Measurements from ENCODE around the gene TSPAN3. TPM values are rescaled to one million over a fixed set of nuclear protein-coding genes. Genes with fewer than 3 reads are reported as not detected.

TSPAN3 gene
- total RNA-seq, 1 donor from 2014 or later = 223 TPM

GRCh38 chr15:77012117-77012712 is 58.7 kb downstream of the TSPAN3 start:
- no peaks in the 10 kb centered on the region for H4K20me1 ChIP-seq (ENCODE audit: insufficient read depth, low read length)
- H3K27ac ChIP-seq (ENCODE audit: low read depth, low read length) = no peak overlapping the region
- no peak overlapping the region for H2AFZ ChIP-seq (ENCODE audit: low read depth, low read length)
- H3K79me2 ChIP-seq (ENCODE audit: insufficient read depth, low read length) = no peaks in the 10 kb centered on the region
- Mint-ChIP-seq H3K4me1 (ENCODE audit: low read depth, unreplicated experiment) (peaks cover 5% of the 10 kb centered on the region), H3K9me3 (ENCODE audit: unreplicated experiment) (peaks cover 3% of the 10 kb centered on the region), H3K27me3 (ENCODE audit: low read depth, unreplicated experiment) (peaks cover 34% of the 10 kb centered on the region), H3K27ac (ENCODE audit: unreplicated experiment) (no peak overlapping the region), H3K36me3 (ENCODE audit: low read depth, unreplicated experiment) (no peaks in the 10 kb centered on the region), H3K4me3 (ENCODE audit: unreplicated experiment) (no peak overlapping the region)
- no peak overlapping the region for H3K9ac ChIP-seq (ENCODE audit: low read length)
- H3K36me3 ChIP-seq (ENCODE audit: insufficient read depth, low read length) = no peaks in the 10 kb centered on the region
- TF ChIP-seq EZH2 (IDR thresholded peaks at IDR 0.05; ENCODE audit: insufficient read depth, low read length) = no peak
- TF ChIP-seq CTCF (IDR thresholded peaks at IDR 0.05; ENCODE audit: insufficient read depth, low read depth, low read length) = no peak
- H3K4me3 ChIP-seq (ENCODE audit: insufficient read depth, low read depth, low read length) = no peak overlapping the region
- no peaks in the 10 kb centered on the region for H3K4me1 ChIP-seq (ENCODE audit: insufficient read depth, low read length)
- no peak overlapping the region for H3K4me2 ChIP-seq (ENCODE audit: low read length)
- no peaks in the 10 kb centered on the region for H3K9me3 ChIP-seq (ENCODE audit: insufficient read depth, low read depth, low read length)
- FAIRE-seq (no peak), DNase-seq (ENCODE audit: low read depth) (no peak)
- H3K27me3 ChIP-seq (ENCODE audit: insufficient read depth, low read length) = peaks cover 2% of the 10 kb centered on the region

DNA sequence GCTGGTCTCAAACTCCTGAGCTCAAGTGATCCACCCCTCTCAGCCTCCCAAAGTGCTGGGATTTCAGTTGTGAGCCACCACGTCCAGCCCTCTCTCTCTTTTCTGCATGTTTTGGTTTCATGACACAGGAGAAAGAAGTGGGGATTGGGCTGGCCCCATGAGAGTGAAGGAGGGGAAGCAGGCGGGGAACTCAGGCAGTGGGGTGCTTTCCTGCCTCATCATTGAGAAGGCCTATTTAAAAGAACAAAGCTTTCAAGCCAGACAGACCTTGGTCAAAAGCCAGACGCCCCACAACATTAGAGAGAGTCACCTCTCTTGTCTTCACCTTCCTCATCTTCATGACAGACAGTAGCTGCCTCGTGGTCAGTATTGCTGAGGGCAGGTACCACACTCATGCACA is 60.1 kb downstream of the TSPAN3 start:
- H3K36me3 Mint-ChIP-seq (ENCODE audit: low read depth, unreplicated experiment) = no peaks in the 10 kb centered on the region
- DNase-seq (ENCODE audit: low read depth) (no peak), FAIRE-seq (no peak)
- Histone ChIP-seq H3K4me2 (ENCODE audit: low read length) (no peak overlapping the region), H3K4me3 (ENCODE audit: insufficient read depth, low read depth, low read length) (no peak overlapping the region), H3K4me1 (ENCODE audit: insufficient read depth, low read length) (no peaks in the 10 kb centered on the region), H3K9ac (ENCODE audit: low read length) (no peak overlapping the region), H3K79me2 (ENCODE audit: insufficient read depth, low read length) (no peaks in the 10 kb centered on the region), H4K20me1 (ENCODE audit: insufficient read depth, low read length) (no peaks in the 10 kb centered on the region), H3K27ac (ENCODE audit: low read depth, low read length) (no peak overlapping the region), H2AFZ (ENCODE audit: low read depth, low read length) (no peak overlapping the region), H3K27me3 (ENCODE audit: insufficient read depth, low read length) (peaks cover 2% of the 10 kb centered on the region), H3K36me3 (ENCODE audit: insufficient read depth, low read length) (no peaks in the 10 kb centered on the region), H3K9me3 (ENCODE audit: insufficient read depth, low read depth, low read length) (no peaks in the 10 kb centered on the region)
- no peak overlapping the region for H3K27ac Mint-ChIP-seq (ENCODE audit: unreplicated experiment)
- peaks cover 28% of the 10 kb centered on the region for H3K27me3 Mint-ChIP-seq (ENCODE audit: low read depth, unreplicated experiment)
- H3K4me1 Mint-ChIP-seq (ENCODE audit: low read depth, unreplicated experiment) = peaks cover 1% of the 10 kb centered on the region
- TF ChIP-seq CTCF (IDR thresholded peaks at IDR 0.05; ENCODE audit: insufficient read depth, low read depth, low read length) = no peak
- TF ChIP-seq EZH2 (IDR thresholded peaks at IDR 0.05; ENCODE audit: insufficient read depth, low read length) = no peak
- H3K9me3 Mint-ChIP-seq (ENCODE audit: unreplicated experiment) = peaks cover 3% of the 10 kb centered on the region
- H3K4me3 Mint-ChIP-seq (ENCODE audit: unreplicated experiment) = no peak overlapping the region

GRCh38 chr15:77010312-77010686 is 60.6 kb downstream of the TSPAN3 start:
- DNase-seq (ENCODE audit: low read depth) (no peak), FAIRE-seq (no peak)
- H3K4me1 ChIP-seq (ENCODE audit: insufficient read depth, low read length) = no peaks in the 10 kb centered on the region
- Mint-ChIP-seq H3K9me3 (ENCODE audit: unreplicated experiment) (peaks cover 3% of the 10 kb centered on the region), H3K27me3 (ENCODE audit: low read depth, unreplicated experiment) (peaks cover 29% of the 10 kb centered on the region), H3K4me3 (ENCODE audit: unreplicated experiment) (no peak overlapping the region), H3K4me1 (ENCODE audit: low read depth, unreplicated experiment) (peaks cover 1% of the 10 kb centered on the region), H3K36me3 (ENCODE audit: low read depth, unreplicated experiment) (no peaks in the 10 kb centered on the region), H3K27ac (ENCODE audit: unreplicated experiment) (no peak overlapping the region)
- H2AFZ ChIP-seq (ENCODE audit: low read depth, low read length) = no peak overlapping the region
- H3K27ac ChIP-seq (ENCODE audit: low read depth, low read length) = no peak overlapping the region
- no peaks in the 10 kb centered on the region for H4K20me1 ChIP-seq (ENCODE audit: insufficient read depth, low read length)
- no peak for TF ChIP-seq EZH2 (IDR thresholded peaks at IDR 0.05; ENCODE audit: insufficient read depth, low read length)
- no peak for TF ChIP-seq CTCF (IDR thresholded peaks at IDR 0.05; ENCODE audit: insufficient read depth, low read depth, low read length)
- no peaks in the 10 kb centered on the region for H3K36me3 ChIP-seq (ENCODE audit: insufficient read depth, low read length)
- peaks cover 2% of the 10 kb centered on the region for H3K27me3 ChIP-seq (ENCODE audit: insufficient read depth, low read length)
- no peak overlapping the region for H3K9ac ChIP-seq (ENCODE audit: low read length)
- no peaks in the 10 kb centered on the region for H3K9me3 ChIP-seq (ENCODE audit: insufficient read depth, low read depth, low read length)
- H3K4me2 ChIP-seq (ENCODE audit: low read length) = no peak overlapping the region
- H3K4me3 ChIP-seq (ENCODE audit: insufficient read depth, low read depth, low read length) = no peak overlapping the region
- no peaks in the 10 kb centered on the region for H3K79me2 ChIP-seq (ENCODE audit: insufficient read depth, low read length)

All from astrocyte (in vitro differentiated cells and primary cell).